ENCODE measurements around the gene MCC.

The MCC gene

GRCh38 chr5:113319256-113320053 lies 168.8 kb downstream of the MCC start:
- DNase-seq (ENCODE audit: low spot score): no peak

- DNase-seq (ENCODE audit: low spot score): no peak
Measured at GRCh38 chr5:113317636-113318035, 170.6 kb downstream of the MCC start.

- DNase-seq (ENCODE audit: low spot score): no peak
Measured at GRCh38 chr5:113311301-113311700, 177.0 kb downstream of the MCC start.

GRCh38 chr5:113302120-113302519 lies 186.1 kb downstream of the MCC start:
- no peak for DNase-seq (ENCODE audit: low spot score)

GRCh38 chr5:113299591-113299990 lies 188.7 kb downstream of the MCC start:
- DNase-seq (ENCODE audit: low spot score): no peak

- DNase-seq (ENCODE audit: low spot score): no peak
Measured at GRCh38 chr5:113296676-113297075, 191.6 kb downstream of the MCC start.

- DNase-seq (ENCODE audit: low spot score): no peak
Measured at GRCh38 chr5:113295111-113295539, 193.1 kb downstream of the MCC start.

GRCh38 chr5:113294311-113295110 lies 193.7 kb downstream of the MCC start:
- peak; percentile 77 for DNase-seq (ENCODE audit: low spot score)

GRCh38 chr5:113293975-113294310 lies 194.3 kb downstream of the MCC start:
- no peak for DNase-seq (ENCODE audit: low spot score)

- no peak for DNase-seq (ENCODE audit: low spot score)
Measured at GRCh38 chr5:113293068-113293974, 194.9 kb downstream of the MCC start.

GRCh38 chr5:113292462-113292861 lies 195.8 kb downstream of the MCC start:
- DNase-seq (ENCODE audit: low spot score): no peak

- peak; percentile 48 for DNase-seq (ENCODE audit: low spot score)
Measured at GRCh38 chr5:113283558-113283957, 204.7 kb downstream of the MCC start.

GRCh38 chr5:113282472-113282871 lies 205.8 kb downstream of the MCC start:
- no peak for DNase-seq (ENCODE audit: low spot score)

GRCh38 chr5:113281194-113281593 lies 207.1 kb downstream of the MCC start:
- DNase-seq (ENCODE audit: low spot score): no peak

GRCh38 chr5:113280541-113280940 lies 207.7 kb downstream of the MCC start:
- DNase-seq (ENCODE audit: low spot score): no peak

- DNase-seq (ENCODE audit: low spot score): no peak
Measured at GRCh38 chr5:113278976-113279375, 209.3 kb downstream of the MCC start.

GRCh38 chr5:113276493-113276892 lies 211.8 kb downstream of the MCC start:
- DNase-seq (ENCODE audit: low spot score): no peak

GRCh38 chr5:113276001-113276400 lies 212.3 kb downstream of the MCC start:
- no peak for DNase-seq (ENCODE audit: low spot score)

GRCh38 chr5:113274836-113275414 lies 213.3 kb downstream of the MCC start:
- DNase-seq (ENCODE audit: low spot score): no peak

- no peak for DNase-seq (ENCODE audit: low spot score)
Measured at GRCh38 chr5:113273948-113274347, 214.3 kb downstream of the MCC start.

GRCh38 chr5:113271745-113272454 lies 216.4 kb downstream of the MCC start:
- DNase-seq (ENCODE audit: low spot score): no peak

Data from SW480 (cell line).